ENCODE measurements around the gene MSN.
"Not testable (repeated sequence)": the region's sequence is repeated elsewhere in the genome, so short reads cannot be mapped to it uniquely, and the experiment has no call there.

Gene MSN

DNA sequence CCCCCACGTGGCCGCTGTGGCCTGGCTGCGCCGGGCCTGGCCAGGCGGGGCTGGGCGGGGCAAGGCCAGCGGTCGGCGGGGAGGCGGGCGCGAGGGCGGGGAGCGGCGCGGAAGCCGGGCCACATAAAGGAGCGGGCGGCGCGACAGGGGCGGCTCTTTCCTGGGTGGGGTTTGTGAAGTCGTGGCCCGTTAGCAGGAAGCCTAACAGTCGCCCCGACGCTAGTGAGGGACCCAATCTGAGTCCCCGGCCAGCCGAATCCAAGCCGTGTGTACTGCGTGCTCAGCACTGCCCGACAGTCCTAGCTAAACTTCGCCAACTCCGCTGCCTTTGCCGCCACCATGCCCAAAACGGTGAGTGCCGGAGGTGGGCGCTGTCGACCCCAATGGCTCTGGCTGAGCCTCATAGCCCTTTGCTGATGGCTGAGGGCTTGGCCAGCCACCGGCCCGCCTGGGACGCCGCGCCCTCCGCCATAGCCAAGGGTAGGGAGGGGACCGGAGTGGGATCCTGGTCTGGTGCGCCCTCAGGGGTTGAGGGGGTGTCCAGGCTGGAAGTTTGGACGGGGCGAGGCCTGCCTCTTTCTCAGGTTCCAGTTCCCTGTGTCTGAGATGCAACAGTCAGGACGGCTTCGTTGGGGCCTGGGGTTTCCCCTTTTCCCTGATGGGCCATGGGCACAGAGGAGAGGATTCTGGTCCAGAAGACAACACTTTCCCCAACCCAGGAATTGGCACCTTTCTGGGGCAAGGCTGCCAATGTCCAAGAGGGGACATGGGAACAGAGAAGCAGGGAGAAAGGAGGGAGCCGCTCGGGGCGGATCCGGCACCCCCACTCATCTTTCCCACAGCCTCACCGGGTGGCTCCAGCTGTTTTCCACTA is at the start of gene MSN:
MSN (plus strand) TSS at position 152 of the 874 bp plus-strand sequence; CDS start at position 340, 188 bp downstream.
- peak; percentile 71 to 77 for DNase-seq

DNA sequence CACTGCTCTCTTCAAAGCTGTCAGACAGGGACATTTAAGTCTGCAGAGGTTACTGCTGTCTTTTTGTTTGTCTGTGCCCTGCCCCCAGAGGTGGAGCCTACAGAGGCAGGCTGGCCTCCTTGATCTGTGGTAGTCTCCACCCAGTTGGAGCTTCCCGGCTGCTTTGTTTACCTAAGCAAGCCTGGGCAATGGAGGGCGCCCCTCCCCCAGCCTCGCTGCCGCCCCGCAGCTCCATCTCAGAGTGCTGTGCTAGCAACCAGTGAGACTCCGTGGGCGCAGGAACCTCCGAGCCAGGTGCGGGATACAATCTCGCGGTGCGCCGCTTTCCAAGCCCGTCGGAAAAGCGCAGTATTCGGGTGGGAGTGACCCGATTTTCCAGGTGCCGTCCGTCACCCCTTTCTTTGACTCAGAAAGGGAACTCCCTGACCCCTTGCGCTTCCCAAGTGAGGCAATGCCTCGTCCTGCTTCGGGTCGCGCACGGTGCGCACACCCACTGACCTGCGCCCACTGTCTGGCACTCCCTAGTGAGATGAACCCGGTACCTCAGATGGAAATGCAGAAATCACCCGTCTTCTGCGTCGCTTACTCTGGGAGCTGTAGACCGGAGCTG is 47.3 kb upstream of the MSN start:
- DNase-seq = not testable (repeated sequence)

DNA sequence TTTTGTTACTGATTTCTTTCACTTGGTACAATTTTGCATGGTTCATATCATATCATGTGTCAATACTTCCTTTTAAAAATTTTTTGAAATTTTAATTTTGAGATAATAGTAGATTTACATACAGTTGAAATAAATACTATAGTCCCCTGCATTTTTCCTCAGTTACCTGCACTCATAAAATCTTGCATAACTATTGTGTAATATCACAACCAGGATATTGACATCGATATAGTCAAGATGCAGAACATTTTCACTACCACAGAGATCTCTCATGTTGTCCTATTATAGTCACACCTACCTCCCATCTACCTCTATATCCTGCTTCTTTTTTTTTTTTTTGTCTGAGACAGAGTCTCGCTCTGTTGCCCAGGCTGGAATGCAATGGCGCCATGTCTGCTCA is 36.7 kb upstream of the MSN start:
- DNase-seq = no peak

DNA sequence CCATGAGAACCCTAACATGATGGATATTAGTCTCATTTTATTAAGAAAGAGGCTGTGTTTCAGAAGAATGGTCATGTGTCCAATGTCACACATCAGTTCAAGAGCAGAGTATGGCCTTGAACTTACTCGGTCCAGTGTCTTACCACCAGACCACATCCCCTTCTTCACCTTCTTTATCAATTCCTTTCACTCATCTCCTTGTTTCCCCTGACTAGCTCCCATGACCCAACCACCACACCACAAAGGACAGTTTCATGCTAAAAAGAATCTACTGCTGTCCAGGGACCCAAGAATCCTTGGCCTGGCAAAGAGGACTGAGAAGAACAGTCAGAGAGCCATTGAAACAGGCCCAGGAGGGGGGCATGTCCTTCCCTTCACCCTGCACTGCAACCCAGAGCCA is 33.6 kb upstream of the MSN start:
- DNase-seq = no peak

DNA sequence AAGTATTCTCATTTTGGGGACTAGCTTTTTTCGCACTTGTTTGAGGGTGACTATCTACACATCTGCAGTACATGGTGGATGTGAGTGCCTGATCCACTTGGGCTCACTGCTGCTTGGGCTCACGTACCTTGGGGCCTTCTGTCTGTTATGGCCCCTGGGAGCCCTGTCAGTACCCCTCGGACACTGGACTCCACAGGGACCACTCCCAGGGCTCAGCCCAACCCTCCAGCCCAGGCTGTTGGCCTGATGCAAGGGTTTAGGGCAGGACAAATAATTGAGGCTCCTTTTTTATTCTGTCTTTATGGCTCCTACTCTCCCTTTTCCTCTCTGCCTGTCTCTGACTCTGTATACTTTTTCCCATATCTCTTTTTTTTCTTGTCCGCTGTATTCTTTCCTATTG is 32.7 kb upstream of the MSN start:
- DNase-seq = no peak

DNA sequence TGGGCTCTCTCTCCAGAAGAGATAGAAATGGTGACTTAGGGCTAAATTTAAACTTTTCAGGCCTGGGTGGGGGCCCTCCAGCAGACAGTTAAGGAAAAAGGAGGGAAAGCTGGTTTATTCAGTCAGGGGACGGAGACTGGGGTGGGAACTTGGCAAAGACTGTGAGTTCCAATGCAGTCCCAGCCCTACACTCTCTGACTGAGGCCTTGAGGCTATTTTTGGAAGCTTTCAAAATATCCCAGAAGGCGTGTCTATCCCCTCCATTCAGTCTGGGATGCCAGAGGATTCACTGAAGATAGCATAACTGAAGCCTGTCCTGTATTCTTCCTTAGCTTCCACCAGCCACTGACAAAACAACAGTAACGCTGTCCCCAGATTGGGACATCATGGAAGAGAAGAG is 32.1 kb upstream of the MSN start:
- no peak for DNase-seq

DNA sequence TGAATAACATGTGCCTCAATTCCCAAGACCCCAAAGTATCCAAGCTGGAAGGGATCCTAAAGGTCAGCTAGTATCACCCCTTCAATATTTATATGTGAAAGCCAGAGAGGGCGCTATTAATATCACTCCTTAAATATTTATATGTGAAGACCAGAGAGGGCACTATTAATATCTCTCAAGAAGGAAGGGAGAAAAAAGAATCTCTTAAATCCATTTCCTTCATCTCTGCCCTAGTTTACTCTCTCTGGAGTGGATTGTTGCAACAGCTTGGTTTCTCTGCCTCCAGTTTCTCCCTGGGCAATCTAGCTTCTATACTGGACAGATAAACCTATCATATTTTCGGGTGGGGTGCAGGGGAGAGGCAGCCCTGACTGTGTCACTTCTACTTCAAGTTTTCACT is 31.6 kb upstream of the MSN start:
- no peak for DNase-seq

DNA sequence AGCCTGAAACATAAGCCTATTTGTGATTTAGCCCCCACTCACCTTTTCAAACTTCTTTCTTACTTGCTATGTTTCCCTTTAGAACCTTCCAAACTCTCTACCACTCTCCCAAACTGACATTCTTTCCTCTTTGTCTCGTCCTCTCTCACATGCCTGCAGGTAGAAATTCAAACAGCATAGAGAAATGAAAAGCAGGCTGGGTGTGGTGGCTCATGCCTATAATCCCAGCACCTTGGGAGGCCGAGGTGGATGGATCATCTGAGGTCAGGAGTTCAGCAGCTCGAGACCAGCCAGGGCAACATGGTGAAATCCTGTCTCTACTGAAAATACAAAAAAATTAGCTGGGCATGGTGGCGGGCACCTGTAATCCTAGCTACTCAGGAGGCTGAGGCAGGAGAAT is 31.2 kb upstream of the MSN start:
- DNase-seq = not testable (repeated sequence)

DNA sequence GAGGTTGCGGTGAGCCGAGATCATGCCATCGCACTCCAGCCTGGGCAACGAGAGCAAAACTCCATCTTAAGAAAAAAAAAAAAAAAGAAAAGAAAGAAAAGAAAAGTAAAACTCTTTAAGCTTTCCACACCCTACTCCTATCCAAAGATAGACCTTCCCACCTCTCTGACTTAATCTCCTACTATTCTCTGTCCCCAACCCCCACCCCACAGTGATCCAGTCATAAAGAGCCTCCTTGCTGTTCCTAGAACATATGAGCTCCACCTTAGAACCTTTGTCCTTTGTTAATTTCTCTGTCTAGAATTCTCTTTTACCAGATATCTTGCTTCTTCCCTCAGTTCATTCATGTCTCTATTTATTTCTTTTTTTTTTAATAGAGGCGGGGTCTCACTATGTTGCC is 30.1 kb upstream of the MSN start:
- no peak for DNase-seq

DNA sequence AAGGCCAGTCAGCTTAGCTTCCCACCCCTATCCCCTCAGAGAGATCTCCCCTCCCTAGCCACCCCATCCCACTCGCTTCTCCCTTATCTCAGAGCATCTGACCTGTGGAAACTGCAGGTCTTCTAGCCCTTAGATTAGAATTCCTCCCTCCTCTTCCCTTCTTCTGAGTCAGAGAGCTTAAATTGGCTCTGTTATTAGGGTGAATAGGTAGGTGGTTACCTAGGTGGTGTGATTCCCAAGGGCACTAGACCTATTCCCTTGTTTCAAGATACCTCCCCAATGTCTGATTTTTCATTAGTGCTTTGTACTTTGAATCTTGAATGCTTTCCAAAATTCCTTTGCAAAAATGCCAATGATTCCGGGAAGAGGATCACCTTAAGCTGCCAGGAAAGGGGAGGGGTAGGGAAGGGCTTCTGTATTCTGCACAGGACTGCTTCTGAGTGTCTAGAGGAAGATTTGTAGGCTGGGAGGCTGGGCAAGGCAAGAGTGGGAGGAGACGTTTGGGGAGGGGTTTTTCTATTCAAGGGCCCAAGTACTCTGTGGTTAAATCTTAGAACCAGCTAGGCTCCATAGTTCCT is 24.5 kb upstream of the MSN start:
- DNase-seq = no peak

DNA sequence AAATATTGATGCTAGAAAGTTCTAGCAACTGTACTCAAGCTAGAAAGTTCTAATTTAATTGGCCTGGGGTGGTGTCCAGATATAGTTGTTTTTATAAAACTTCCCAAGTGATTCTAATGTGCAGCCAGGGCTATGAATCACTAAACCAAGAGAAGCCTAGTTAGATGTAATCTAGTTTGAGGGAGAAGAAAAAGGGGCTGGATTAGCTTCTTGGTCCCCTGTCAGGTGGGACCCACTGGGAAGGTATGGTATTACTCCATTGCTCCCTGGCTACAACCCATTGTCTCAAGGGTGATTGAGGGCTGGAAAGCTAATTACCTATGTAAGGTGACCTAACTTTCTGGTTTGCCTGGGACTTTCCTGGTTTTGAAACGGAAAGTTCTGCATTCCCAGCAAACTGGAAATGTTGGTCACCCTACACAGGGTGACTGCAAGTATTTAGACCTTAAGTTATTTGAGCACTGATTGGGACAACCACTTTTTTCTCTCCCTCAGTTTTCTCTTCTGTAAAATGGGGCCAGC is 23.9 kb upstream of the MSN start:
- DNase-seq = no peak

DNA sequence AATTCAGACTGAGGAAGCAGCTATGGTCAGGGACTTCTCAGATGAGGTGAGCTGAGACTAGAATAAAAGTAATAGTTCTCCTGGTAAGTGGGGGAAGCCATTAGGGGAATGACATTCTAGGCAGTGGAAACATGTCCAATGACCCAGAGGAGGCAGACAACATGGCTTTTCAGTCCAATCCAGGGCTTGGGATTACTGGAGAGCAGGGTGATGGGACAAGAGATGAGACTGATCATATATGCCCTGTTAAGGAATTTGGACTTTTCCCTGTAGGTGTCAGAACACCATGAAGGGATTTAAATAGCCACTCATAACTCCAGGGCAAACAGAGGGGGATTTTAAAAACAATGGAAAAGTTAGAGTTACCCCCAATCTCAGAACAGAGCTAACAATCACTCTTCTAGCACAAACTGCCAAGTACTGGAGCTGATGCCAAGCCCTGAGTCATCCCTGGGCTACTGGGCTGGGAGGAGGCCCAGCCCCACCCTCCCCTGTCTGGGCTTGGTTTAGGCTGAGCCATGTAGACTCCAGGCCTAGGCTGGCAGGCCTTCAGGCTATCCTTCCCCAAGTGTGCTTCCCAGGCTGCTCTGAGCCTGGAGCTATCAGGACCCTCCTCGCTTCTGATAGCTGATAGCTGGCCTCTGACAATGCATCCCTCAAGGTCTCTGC is 22.7 kb upstream of the MSN start:
- peak in 1 of 2 donors; percentile 13 for DNase-seq

DNA sequence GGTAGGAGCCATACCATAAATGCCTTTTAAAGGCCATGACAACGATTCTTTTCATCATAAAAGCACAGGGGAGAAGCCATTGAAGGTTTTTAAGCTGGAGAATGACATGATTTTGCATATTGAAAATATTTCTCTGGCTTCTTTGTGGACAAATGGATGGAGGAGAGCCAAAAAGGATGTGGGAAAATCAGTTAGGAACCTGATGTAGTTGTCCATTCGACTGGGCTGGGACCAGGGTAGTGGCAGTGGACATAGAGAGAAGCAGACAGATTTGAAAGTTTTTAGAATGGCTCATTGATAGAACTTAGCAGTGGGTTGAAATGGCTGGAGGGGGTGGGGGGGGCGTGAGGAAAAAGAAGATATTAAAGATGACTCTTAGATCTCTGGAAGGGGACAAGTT is 19.7 kb upstream of the MSN start:
- DNase-seq = no peak

DNA sequence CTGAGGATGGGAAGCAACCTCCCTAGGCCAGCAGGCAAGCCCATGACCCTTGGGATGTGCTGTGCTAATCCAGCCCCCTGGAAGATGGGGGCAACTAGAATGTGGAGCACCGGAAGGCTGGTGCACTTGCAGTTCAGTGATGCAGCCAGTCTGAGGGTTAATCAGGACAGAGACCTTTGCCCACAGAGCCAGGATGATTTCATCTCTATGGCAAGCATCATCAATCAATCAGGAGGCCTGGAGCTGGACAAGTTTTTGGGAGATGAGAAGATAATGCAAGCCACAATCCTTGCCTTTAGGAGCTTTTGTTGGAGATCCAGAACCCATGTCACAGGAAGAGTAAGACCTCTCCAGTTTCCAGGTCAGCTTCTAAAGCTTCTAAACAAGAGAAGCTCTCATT is 15.4 kb upstream of the MSN start:
- DNase-seq = no peak

DNA sequence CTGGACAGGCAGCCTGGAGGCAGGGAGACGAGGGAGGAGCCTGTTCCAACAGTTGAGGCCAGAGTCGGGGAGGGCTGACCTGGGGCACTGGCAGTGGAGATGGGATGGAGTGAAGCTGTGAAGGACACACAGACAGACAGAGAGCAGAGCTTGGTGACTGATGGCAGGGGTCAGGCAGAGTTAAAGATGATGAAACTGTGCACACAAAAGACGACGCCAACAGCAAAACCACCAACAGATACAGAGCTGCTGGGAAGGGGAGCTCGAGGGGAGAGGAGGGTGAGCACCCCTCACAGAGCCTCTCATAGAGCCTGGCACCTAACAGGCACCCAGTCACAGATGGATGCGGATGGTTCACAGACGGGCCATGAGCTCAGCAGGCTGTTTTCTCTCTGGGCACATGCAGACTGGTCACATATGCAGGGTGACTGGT is 10.4 kb upstream of the MSN start:
- DNase-seq = not testable (repeated sequence)

DNA sequence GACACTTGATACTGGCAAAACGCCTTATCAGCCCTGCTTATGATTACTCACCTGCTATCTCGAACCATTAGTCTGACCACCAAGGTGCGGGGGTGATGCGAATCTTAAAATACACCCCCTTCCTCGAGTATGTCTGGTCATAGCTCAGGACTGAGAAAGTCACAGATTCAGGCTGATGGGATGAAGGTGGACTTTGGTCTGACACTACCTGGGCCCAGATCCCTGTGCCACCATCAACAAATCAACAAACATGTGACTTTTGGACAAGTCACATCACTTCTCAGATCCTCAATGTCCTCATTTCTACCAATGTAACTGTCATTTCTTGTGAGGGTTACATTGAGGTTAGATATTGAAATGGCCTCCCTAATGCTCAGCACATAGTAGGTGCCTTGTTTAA is 9.8 kb upstream of the MSN start:
- no peak for DNase-seq

DNA sequence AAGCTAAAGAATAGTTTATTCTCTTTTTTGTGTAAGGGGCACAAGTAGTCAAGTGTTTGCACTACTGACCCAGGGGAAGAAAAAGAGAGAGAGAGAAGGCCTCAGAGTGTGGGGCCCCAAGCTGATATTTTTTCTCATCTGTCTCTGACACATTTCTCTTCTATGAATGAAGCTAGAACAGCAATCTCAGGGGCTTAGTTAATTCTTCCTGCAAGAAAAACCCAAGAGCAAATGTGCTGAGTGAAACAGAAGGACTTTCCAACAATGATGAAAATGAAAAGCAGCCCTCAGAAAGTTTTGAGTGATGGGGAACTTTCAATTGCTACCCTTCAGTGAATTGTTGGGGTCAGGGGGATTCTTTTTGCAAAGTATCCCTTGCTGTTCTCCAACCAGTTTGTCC is 9.2 kb upstream of the MSN start:
- DNase-seq = no peak

DNA sequence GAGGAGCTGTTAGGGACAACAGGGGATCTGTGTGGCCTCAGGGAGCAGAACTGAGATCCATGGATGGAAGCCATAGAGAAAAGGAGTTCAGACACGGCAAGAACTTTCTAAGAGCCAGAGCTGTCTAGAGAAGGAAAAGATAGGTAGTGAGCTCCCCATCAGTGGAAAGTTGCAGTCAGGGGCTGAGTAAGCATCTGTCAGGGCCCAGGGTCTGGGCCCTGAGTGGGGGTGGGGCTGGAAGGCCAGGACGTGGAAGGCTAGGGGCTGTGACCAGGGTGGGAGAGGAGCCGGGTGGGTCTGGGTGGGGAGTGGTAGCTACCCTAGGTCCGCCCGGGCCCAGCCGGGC is 324 bp upstream of the MSN start:
- DNase-seq = no peak

DNA sequence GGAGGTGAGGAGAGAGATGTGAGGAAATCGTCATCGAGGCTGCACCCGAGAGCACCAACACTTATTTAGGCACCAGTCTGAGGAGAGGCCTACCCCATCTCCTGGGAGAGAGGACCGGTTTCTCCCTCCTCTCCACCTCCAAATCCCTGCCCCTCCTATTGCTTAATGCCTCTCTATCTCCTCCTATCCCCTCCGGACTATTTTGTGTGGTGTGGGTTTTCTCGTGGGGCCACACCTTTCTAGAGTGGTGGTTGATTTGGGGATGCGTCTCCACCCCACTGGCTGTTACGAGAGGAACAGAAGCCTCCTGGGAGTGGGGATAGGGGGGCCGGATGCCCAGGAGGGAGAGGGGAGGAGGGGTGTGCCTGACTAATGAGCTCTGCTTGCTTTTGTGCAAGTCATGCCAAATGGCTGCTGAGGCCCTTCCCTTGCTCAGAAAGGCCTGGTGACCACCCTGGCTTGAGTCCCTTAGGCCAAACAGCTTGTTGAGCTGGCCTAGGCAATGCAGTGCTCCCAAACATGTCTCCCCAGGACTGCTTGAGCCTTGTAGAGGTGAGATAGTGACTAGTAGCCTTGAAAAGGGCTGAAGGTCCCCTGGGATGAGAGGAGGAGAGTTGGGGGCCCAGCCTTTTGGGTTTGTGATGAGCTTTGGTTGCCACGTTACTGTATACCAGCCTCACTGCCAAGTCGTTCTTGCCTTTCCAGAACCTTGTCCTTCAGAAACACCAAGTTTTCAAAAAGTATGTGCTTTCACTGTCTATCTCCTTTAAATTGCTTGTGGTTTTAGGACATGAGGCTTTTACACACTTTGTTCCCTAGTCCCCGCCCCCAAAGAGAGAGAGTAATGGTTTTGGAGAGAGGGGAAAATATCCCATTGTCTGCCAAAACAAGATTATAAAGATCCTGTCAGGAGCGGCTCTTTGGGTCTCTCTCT is 1.2 kb downstream of the MSN start:
- DNase-seq = peak; percentile 43 to 49

DNA sequence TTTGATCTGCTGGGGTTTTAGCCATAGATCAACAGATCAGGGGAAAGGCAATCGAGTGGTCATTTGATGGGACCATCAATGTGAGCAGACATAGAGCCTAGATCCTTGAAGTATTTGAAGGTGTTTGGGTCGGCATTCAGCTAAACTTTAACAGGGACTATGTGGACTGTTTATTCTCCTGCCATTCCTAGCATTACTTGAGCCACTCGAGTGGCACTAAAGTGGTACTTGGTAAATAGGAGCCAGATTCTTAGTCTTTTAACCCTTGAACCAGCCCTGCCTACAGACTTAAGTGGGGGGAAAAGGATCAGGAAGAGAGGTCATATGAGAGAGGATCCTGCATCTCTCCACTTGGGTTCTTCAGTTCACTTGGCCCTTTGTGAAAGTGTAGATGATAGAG is 3.8 kb downstream of the MSN start:
- DNase-seq = no peak

DNA sequence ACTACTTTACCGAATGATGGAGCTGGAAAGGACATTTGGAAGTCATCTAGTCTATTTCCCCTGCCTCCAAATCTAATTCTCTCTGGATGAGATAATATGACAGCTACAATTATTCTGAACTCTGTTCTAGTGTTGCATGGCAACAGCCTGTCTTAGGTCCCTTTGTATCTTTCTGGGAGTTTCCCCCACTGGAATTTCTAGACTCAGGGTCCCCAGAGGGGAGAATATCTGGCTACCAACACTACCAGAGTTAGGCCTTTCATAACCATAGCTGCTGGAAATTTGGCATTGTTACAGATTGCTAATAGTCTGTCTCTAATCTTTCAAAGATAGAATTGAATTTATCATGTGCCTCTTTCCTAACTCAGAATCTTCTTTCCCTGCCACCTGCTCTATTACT is 4.5 kb downstream of the MSN start:
- DNase-seq = no peak

DNA sequence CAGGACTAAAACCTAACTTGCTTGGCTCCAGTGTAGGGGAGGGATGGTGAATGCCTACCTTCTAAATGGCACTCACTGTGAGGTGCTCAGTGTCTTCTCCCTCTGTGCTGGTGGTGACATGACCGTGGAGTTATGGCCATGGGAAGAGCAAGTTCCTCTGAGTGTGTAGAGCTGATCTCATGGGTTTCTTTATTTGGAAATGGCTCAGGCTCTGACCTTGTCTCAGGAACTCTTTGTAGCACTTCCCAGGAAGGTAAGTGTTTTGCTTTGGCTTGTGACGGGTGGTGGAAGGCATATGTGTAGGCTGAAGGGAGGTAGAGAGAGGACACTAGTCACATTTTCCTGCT is 6.4 kb downstream of the MSN start:
- DNase-seq = no peak

All from activated CD4-positive, alpha-beta T cell treated with anti-CD3 and anti-CD28 coated beads for 4 hours (primary cell).